Hematopoietic multipotent progenitor cell treated with erythropoietin and hydrocortisone succinate and interleukin-3 and kit ligand, for 15 days (in vitro differentiated cells): Measurements from ENCODE around the gene VSTM2B.
"Not testable (repeated sequence)": the region's sequence is repeated elsewhere in the genome, so short reads cannot be mapped to it uniquely, and the experiment has no call there.

Source experiments
- DNase-seq: peaks from one replicate; pipeline ENCODE4 v3.0.0-alpha.2; 2015; ENCODE audit warnings: low spot score

VSTM2B gene

GRCh38 chr19:29530540-29531457, 5.0 kb downstream of the VSTM2B start:
- DNase-seq: no peak

GRCh38 chr19:29531458-29532025, 5.7 kb downstream of the VSTM2B start:
- DNase-seq: no peak

GRCh38 chr19:29532097-29532496, 6.3 kb downstream of the VSTM2B start:
- no peak for DNase-seq

GRCh38 chr19:29532956-29533355, 7.2 kb downstream of the VSTM2B start:
- DNase-seq: no peak

GRCh38 chr19:29533578-29534544, 8.1 kb downstream of the VSTM2B start:
- DNase-seq: no peak

GRCh38 chr19:29535214-29535831, 9.5 kb downstream of the VSTM2B start:
- no peak for DNase-seq

GRCh38 chr19:29535984-29536508, 10.3 kb downstream of the VSTM2B start:
- DNase-seq: no peak

GRCh38 chr19:29537181-29537580, 11.4 kb downstream of the VSTM2B start:
- DNase-seq: no peak

- no peak for DNase-seq
Measured at GRCh38 chr19:29537601-29538000, 11.8 kb downstream of the VSTM2B start.

- no peak for DNase-seq
Measured at GRCh38 chr19:29538146-29538545, 12.4 kb downstream of the VSTM2B start.

GRCh38 chr19:29538651-29539050, 12.9 kb downstream of the VSTM2B start:
- DNase-seq: no peak

GRCh38 chr19:29539131-29539530, 13.3 kb downstream of the VSTM2B start:
- no peak for DNase-seq

- no peak for DNase-seq
Measured at GRCh38 chr19:29539670-29540069, 13.9 kb downstream of the VSTM2B start.

GRCh38 chr19:29540114-29540513, 14.3 kb downstream of the VSTM2B start:
- no peak for DNase-seq

GRCh38 chr19:29541473-29542253, 15.9 kb downstream of the VSTM2B start:
- no peak for DNase-seq

GRCh38 chr19:29542327-29542726, 16.5 kb downstream of the VSTM2B start:
- DNase-seq: no peak

GRCh38 chr19:29542776-29543175, 17.0 kb downstream of the VSTM2B start:
- DNase-seq: no peak

GRCh38 chr19:29543381-29543780, 17.6 kb downstream of the VSTM2B start:
- DNase-seq: no peak

- DNase-seq: no peak
Measured at GRCh38 chr19:29544656-29545360, 19.0 kb downstream of the VSTM2B start.

- not testable (repeated sequence) for DNase-seq
Measured at GRCh38 chr19:29545447-29545846, 19.7 kb downstream of the VSTM2B start.
